ENCODE results near the gene ZNF311.

The ZNF311 gene

GRCh38 chr6:28981431-28981832 is 23.7 kb downstream of the ZNF311 start:
- H4K20me1 ChIP-seq (ENCODE audit: insufficient read depth, low read length, poor library complexity, severe bottlenecking), result no peaks in the 10 kb centered on the region

DNA sequence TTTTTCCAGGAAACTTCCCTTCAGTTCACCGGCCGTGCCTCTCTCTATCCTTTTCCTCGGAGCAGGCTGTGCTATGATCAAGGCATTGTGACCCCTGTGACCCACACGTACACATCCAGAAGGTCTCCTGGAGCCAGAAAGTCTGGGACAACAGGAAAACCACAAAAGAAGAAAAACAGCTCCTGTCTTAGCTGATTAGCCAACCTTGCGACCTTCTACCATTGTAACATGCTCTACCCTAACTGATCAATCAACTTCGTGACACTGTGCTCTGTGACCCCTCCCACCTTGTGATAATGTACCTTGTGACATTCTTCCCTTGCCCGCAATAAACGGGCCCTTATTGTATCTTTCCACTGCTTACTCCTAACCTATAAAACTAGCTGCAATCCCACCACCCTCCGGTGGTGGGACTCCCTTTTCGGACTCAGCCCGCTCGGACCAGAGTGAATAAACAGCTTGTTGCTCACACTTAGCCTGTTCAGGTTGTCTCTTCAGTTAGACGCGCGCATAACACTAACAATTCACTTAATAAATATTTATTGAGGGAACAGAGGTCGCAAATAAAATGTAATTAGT is 24.2 kb downstream of the ZNF311 start:
- H3K4me2 ChIP-seq (ENCODE audit: low read depth, low read length, poor library complexity, severe bottlenecking), result peak overlapping the region; percentile 85
- peaks cover 7% of the 10 kb centered on the region for H3K4me1 ChIP-seq (ENCODE audit: insufficient read depth, low read length, poor library complexity, severe bottlenecking)
- no peaks in the 10 kb centered on the region for H3K9me2 ChIP-seq (replicated peaks; ENCODE audit: low read depth, low read length)
- no peaks in the 10 kb centered on the region for H4K20me1 ChIP-seq (ENCODE audit: insufficient read depth, low read length, poor library complexity, severe bottlenecking)
- H3K4me3 ChIP-seq (ENCODE audit: low read length, poor library complexity, severe bottlenecking), result peak overlapping the region; percentile 99
- no peaks in the 10 kb centered on the region for H3K27me3 ChIP-seq (ENCODE audit: insufficient read depth, low read length, poor library complexity, severe bottlenecking)
- peak overlapping the region; percentile 73 for H3K9ac ChIP-seq (ENCODE audit: low read depth, low read length, poor library complexity, severe bottlenecking)
- H3F3A ChIP-seq (ENCODE audit: low read depth), result peaks cover 5% of the 10 kb centered on the region; the same call in 1 of the 2 replicates
- H3K9me3 ChIP-seq (ENCODE audit: insufficient read depth, low read depth, low read length), result no peaks in the 10 kb centered on the region
- H3K79me2 ChIP-seq (ENCODE audit: insufficient read depth, low read length), result no peaks in the 10 kb centered on the region
- H2AFZ ChIP-seq (ENCODE audit: low read length), result peak overlapping the region; percentile 94
- no peaks in the 10 kb centered on the region for H3K36me3 ChIP-seq (ENCODE audit: insufficient read depth, low read length)
- TF ChIP-seq EZH2phosphoT487 (IDR thresholded peaks at IDR 0.05; ENCODE audit: borderline replicate concordance) (no peak), CTCF (conservative IDR thresholded peaks at IDR 0.05; ENCODE audit: low read length) (peak; percentile 59)

More at GRCh38 chr6:28981431-28981832, 23.7 kb downstream of the ZNF311 start:
- Histone ChIP-seq H3K9ac (ENCODE audit: low read depth, low read length, poor library complexity, severe bottlenecking) (peak overlapping the region; percentile 73), H3K4me3 (ENCODE audit: low read length, poor library complexity, severe bottlenecking) (peak overlapping the region; percentile 99), H3K79me2 (ENCODE audit: insufficient read depth, low read length) (no peaks in the 10 kb centered on the region), H3K4me1 (ENCODE audit: insufficient read depth, low read length, poor library complexity, severe bottlenecking) (peaks cover 7% of the 10 kb centered on the region), H3F3A (ENCODE audit: low read depth) (peaks cover 5% of the 10 kb centered on the region; the same call in 1 of the 2 replicates), H2AFZ (ENCODE audit: low read length) (peak overlapping the region; percentile 94), H3K36me3 (ENCODE audit: insufficient read depth, low read length) (no peaks in the 10 kb centered on the region), H3K9me2 (replicated peaks; ENCODE audit: low read depth, low read length) (no peaks in the 10 kb centered on the region), H3K9me3 (ENCODE audit: insufficient read depth, low read depth, low read length) (no peaks in the 10 kb centered on the region), H3K4me2 (ENCODE audit: low read depth, low read length, poor library complexity, severe bottlenecking) (peak overlapping the region; percentile 85), H3K27me3 (ENCODE audit: insufficient read depth, low read length, poor library complexity, severe bottlenecking) (no peaks in the 10 kb centered on the region)
- TF ChIP-seq CTCF (conservative IDR thresholded peaks at IDR 0.05; ENCODE audit: low read length) (peak; percentile 8; the same call in 1 of the 2 replicates), EZH2phosphoT487 (IDR thresholded peaks at IDR 0.05; ENCODE audit: borderline replicate concordance) (no peak)

- no peaks in the 10 kb centered on the region for H3K36me3 ChIP-seq (ENCODE audit: insufficient read depth, low read length)
- peaks cover 7% of the 10 kb centered on the region for H3K4me1 ChIP-seq (ENCODE audit: insufficient read depth, low read length, poor library complexity, severe bottlenecking)
- no peaks in the 10 kb centered on the region for H3K9me2 ChIP-seq (replicated peaks; ENCODE audit: low read depth, low read length)
- no peaks in the 10 kb centered on the region for H3K9me3 ChIP-seq (ENCODE audit: insufficient read depth, low read depth, low read length)
- peak overlapping the region; percentile 85 for H3K4me2 ChIP-seq (ENCODE audit: low read depth, low read length, poor library complexity, severe bottlenecking)
- H3F3A ChIP-seq (ENCODE audit: low read depth), result peaks cover 5% of the 10 kb centered on the region; the same call in 1 of the 2 replicates
- peak overlapping the region; percentile 99 for H3K4me3 ChIP-seq (ENCODE audit: low read length, poor library complexity, severe bottlenecking)
- peak overlapping the region; percentile 94 for H2AFZ ChIP-seq (ENCODE audit: low read length)
- H3K27me3 ChIP-seq (ENCODE audit: insufficient read depth, low read length, poor library complexity, severe bottlenecking), result no peaks in the 10 kb centered on the region
- no peaks in the 10 kb centered on the region for H3K79me2 ChIP-seq (ENCODE audit: insufficient read depth, low read length)
- H3K9ac ChIP-seq (ENCODE audit: low read depth, low read length, poor library complexity, severe bottlenecking), result peak overlapping the region; percentile 73
- no peaks in the 10 kb centered on the region for H4K20me1 ChIP-seq (ENCODE audit: insufficient read depth, low read length, poor library complexity, severe bottlenecking)
- TF ChIP-seq CTCF (conservative IDR thresholded peaks at IDR 0.05; ENCODE audit: low read length) (no peak), EZH2phosphoT487 (IDR thresholded peaks at IDR 0.05; ENCODE audit: borderline replicate concordance) (no peak)
These were observed 24.8 kb downstream of the ZNF311 start for GRCh38 chr6:28980137-28980851.
